ENCODE measurements around the gene PFN1.

DNA sequence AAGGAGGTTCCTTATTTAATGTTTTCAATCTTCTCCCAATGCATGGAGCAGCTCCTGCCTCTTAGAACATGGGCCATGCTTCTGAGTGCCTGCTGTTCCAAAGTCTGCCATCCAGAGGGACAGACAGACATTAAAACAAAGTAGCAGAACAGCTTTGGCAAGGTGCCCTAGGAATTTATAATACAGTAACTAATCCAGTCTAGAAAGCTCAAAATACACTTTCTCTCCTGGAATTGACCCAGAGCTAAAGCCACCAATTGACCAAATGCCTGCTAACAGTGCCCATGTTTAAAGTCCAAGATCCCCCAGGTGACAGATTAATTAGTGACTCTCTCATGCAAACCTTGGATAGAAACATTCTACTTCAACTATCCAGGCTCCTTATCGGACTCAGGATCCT, 34.3 kb downstream of the PFN1 start:
- TF ChIP-seq GATA2 (IDR thresholded peaks at IDR 0.05; ENCODE audit: insufficient read depth, insufficient read length, low read depth, low read length) = no peak
- no peak for TF ChIP-seq POLR2A (IDR thresholded peaks at IDR 0.05; ENCODE audit: low read depth, low read length)
- no peak for TF ChIP-seq EZH2 (IDR thresholded peaks at IDR 0.05; ENCODE audit: borderline replicate concordance, low read depth, low read length, severe bottlenecking)
- no peak for TF ChIP-seq CTCF (IDR thresholded peaks at IDR 0.05; ENCODE audit: extremely low read depth in 1 of 2, insufficient read depth in 1 of 2, low read depth in 1 of 2, low read length in 2 of 2)
- no peak for TF ChIP-seq POLR2AphosphoS5 (IDR thresholded peaks at IDR 0.05; ENCODE audit: insufficient read depth, low read depth, low read length)

All from endothelial cell of umbilical vein (primary cell).